Limb (tissue), 2 donors: Measurements from ENCODE around the gene TMSB4X.
"Not testable (repeated sequence)": the region's sequence is repeated elsewhere in the genome, so short reads cannot be mapped to it uniquely, and the experiment has no call there.

Experiments
- DNase-seq, 2 donors: peaks; one replicate each; pipeline ENCODE4 v3.0.0-alpha.2; 2016; ENCODE audit errors: extremely low spot score in 2 of 2

Gene TMSB4X

DNA sequence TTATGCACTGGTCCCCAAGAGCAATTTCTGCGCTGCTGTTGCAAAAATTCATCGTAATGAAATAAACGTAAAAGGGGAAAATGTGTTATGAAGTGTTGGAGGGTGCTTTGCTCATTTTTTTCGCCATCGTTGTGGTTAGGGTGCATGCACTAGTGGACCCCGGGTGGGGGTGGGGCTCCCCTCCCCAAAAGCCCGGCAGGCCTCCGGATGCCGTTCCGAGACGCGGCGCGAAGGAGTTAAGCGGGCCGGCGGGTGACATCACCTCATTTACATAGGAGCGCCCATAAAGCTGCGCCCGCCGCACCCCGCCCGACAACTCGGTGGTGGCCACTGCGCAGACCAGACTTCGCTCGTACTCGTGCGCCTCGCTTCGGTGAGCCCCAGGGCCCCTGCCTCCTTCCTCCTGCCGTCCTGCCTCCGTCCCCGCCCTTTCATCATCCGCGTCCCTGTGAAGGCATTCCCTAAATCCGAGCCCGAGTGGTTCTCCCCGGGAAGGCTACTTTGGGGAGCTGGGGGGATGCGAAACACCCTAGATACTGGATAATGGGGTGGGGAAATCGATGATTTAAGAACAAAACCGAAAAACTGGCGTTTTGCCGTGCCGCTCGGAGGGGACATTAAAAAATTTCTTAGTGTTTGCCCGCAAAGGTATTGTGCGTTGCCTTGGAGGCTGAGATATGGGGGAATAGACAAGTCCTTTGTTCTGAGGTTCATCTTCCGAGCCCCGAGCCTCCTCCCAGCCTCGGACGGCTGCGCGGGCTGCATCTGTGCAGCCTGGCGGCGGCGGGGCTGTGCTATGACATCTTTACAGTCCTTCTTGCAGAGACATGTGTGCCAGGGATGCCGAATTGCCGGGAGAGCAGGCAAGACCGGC, at the start of gene TMSB4X:
TSS of gene TMSB4X (plus strand) at position 315 of the 874 bp plus-strand sequence.
- DNase-seq, result peak; percentile 74 to 89

DNA sequence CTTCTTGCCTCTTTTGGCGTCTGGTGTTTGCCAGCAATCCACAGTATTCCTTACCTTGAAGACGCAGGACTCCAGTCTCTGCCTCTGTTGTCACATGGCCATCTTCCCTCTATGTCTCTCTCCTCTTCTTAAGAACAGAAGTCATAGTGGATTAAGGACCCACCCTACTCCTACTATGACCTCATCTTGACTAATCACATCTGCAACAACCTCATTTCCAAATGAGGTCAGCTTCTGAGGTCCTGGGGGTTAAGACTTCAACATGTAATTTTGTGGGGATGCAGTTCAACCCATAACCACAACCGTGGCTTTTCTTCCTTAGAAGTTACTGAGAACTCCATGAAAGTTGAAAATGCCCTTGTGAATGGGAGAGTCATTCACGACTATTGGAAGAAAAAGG, 45.2 kb upstream of the TMSB4X start:
- no peak for DNase-seq

DNA sequence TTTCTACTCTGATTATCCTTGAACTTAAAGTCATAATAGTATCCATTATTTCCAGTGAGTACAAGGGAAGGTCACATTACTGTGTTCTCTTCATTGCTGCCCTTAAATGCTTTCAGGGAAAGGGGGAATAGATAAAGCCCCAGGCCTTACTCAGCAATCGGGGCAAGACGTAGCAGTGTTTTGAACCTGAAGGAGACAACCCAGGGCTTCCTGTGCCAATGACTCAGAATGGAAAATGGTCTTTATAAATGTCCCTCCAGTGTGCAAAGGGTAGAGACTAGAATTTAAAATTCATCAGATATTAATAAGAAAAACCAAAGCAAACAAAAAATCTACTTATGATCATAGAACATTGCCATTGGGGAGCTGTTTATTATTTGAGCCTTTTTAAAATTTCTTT, 44.8 kb upstream of the TMSB4X start:
- no peak for DNase-seq

DNA sequence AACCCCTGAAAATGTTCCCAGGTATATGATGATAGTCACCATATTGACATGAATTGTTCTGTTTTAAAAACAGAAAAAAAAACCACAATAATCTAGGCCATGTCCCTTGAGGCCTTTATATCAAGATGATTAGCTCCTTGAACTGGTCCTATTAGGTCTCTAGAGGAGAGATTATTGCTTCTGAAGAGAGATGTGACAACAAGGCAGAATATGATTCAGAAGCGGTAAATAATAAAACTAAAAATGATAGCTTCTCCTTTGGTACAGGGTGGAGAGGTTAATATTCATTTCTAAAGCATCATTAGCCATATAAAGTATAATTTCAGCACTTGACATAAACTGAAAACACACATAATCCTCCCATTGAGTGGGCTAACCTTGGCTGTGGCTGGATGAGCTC, 42.7 kb upstream of the TMSB4X start:
- no peak for DNase-seq

DNA sequence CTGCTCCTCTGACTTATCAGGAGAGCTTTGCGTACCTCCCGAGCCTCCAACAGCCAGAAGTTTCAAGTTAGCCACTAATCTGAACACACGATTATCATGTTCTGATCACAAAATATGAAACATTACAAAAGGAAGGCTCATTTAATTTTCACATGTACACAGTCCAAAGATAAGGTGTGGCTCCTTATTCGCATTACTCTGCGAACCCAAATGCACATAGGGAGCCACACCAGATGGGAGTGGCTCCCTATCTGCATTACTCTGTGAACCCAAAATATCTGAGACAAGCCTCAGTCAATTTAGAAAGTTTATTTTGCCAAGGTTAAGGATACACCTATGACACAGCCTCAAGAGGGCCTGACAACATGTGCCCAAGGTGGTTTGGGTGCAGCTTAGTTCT, 40.1 kb upstream of the TMSB4X start:
- no peak for DNase-seq

DNA sequence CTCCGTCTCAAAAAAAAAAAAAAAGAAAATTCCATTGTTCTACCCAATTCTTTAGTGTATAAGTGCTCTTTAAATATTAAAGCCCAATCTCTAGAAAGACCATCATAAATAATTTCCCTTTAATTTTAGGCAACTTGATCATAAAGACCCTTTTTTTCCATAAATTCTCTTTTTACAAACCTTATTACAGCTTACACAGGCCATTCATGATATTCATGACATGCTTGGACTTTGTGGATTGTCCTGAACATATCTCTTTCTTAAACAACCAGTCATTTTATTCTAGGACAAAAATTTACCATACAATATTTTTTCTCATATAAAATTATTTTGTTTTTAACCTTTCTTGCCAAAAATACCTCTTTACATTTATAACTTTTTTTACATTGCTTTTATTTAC, 38.0 kb upstream of the TMSB4X start:
- no peak for DNase-seq

DNA sequence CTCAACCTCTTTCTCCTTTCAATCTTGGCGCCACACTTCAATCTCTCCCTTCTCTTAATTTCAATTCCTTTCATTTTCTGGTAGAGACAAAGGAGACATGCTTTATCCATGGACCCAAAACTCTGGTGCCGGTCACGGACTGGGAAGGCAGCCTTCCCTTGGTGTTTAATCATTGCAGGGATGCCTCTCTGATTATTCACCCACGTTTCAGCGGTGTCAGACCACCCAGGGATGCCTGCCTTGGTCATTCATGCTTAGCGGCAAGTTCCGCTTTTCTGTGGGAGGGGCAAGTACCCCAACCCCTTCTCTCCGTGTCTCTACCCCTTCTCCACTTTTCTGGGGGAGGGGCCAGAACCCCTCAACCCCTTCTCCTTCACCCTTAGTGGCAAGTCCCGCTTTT, 34.4 kb upstream of the TMSB4X start:
- DNase-seq, result not testable (repeated sequence)

DNA sequence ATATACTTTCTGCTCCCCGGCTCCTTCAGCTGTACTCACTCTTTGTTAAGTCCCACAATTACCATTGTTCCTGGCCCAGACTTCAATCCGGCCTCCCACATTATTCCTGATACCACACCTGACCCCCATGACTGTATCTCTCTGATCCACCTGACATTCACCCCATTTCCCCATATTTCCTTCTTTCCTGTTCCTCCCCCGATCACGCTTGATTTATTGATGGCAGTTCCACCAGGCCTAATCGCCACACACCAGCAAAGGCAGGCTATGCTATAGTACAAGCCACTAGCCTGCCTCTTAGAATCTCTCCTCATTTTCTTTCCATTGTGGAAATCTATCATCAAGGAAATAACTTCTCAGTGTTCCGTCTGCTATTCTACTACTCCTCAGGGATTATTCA, 31.3 kb upstream of the TMSB4X start:
- DNase-seq, result not testable (repeated sequence)

DNA sequence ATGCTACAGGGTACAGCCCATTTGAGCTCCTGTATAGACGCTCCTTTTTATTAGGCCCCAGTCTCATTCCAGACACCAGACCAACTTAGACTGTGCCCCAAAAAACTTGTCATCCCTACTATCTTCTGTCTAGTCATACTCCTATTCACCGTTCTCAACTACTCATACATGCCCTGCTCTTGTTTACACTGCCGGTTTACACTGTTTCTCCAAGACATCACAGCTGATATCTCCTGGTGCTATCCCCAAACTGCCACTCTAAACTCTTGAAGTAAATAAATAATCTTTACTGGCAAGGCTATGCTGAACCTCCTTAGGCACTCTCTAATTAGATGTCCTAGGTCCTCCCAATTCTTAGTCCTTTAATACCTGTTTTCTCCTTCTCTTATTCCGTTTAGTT, 30.5 kb upstream of the TMSB4X start:
- not testable (repeated sequence) for DNase-seq

DNA sequence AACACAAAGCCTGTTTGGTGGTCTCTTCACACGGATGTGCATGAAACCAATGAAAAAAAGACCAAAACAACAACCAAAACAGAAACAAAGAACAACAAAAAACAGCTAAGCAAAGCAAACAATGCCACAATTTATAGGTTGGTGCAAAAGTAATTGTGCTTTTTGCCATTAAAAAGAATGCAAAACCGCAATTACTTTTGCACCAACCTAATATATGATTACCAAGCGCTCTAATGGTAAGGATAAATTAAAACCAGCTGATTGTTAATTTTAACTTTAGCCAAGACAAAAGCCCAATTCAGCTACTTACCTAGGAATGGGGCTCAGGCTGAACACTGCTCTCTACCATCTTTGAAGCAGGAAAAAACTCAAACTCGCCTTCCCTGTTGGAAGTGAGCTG, 29.4 kb upstream of the TMSB4X start:
- no peak for DNase-seq

DNA sequence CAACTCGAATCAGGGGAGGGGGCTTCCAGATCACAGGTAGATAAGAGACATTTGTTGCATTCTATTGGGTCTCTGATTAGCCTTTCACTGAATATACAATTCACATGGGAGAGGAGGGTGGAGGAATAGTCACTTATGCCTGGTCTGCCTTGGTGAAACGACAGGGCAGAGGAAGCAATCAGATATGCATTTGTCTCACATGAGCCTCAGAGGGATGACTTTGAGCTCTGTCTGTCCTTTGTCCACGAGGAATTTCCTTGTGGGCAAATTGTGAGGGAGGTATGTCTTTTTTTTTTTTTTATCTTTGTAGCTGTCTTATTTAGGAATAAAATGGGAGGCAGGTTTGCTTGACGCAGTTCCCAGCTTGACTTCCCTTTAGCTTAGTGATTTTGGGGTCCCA, 28.5 kb upstream of the TMSB4X start:
- no peak for DNase-seq

DNA sequence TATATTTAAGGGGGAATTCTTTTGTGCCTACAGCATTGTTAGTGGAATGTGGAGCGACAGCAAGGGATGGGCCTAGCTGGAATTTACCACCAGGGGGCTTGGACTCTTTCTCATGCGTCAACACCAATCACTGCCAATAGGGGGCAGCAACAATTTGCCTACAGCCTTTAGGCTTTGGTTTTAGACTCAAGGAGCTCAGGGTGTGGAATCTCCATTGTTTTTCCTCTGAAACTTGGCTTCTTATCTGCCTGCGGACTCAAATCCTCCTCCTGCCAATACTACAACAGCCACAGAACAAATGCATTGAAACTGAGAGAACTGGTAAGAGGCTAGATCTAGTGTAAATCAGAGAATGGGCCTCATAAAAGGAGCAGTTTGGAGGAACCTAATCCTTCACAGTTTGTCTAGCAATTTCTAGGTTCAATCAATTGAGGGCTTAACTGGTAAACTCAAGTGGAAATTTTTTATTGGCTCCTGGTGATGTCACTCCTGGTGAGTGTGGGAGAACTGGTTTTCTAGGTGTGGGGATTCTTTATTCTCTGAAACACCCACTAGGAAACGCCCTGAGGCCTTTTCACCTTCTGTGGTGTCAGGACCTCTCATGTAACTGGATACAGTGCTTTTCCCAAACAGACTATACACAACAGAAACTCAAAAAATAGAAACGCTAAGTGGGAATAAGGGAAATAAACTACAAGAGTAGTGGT, 27.9 kb upstream of the TMSB4X start:
- peak; percentile 39 to 61 for DNase-seq

DNA sequence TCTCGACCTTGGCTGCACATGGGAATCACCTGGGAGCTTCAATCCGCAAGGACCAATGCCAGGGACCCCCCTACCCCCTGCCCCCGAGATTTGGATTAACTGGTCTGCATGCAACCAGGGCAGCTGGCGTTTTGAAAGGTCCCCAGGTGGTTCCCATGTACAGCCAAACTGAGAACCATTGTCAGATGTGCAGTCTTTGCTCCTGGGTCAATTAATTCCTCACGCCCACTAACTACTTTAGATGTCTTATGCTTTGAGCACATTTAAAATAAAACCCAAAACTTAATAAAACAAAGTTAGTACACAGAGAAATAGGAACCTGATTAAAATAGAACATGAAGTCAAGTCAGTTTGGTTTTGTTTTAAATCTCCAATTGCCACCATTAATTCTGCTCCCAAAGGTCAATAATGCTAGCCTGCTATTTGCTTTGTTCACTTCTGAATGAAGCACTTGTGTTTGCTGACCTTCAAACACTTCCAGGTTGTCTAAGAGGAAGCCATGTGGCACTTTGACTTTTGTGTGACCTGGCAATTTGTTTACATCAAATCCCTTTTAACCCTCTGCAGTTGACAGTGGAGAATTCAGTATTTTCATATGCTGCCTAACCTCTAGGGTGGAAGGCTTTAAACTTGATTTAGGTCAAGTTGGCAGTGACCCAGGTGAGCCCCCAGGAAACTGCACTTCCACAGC, 27.2 kb upstream of the TMSB4X start:
- no peak for DNase-seq

DNA sequence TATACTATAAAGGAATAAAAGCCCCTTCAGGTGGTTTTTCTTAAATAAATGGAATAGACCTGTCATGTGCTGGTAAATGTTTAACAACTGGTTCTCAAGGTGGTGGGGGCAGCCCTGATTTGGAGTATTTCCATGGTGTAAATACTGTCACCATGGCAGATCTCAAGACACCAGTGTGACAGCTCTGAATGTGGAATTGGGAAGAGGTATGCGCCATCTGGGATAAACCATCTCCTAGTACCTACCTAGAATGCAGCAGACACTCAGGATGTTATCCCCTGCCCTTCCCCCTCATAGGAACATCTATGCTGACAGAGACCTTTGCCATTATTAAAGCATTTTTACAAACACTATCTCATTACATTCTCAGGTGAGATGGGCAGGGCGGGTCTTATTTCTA, 26.4 kb upstream of the TMSB4X start:
- no peak for DNase-seq

DNA sequence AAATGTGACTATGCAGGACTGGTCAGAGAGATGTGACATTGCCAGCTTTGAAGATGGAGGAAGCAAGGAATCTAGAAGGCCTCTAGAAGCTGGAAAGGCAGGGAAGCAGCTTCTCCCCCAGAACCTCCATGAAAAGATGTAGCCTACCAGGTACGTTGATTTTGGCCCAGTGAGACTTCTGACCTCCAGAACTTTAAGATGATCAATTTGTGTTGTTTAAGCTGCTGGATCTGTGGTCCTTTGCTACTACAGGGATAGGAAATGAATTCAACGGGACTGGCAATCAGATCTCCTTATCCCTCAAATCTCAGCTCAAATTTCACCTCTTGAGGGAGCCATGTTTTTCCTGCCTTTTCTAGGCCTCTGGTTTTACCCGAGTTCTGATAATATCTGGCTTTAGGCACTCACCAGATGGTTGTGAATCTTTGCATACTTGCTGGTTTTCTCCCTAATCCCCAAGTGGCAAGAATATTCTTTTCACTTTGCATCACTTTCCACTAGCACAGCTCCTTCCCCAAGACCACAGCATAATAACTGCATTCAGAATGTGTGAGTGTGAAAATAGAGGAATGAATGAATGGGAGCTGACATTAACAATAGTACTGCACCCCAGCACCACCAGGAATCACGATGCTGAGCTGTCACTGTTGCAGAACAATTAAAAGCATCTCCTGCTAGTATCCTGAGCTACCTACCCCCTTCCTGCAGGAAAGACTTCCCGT, 25.5 kb upstream of the TMSB4X start:
- DNase-seq, result no peak

DNA sequence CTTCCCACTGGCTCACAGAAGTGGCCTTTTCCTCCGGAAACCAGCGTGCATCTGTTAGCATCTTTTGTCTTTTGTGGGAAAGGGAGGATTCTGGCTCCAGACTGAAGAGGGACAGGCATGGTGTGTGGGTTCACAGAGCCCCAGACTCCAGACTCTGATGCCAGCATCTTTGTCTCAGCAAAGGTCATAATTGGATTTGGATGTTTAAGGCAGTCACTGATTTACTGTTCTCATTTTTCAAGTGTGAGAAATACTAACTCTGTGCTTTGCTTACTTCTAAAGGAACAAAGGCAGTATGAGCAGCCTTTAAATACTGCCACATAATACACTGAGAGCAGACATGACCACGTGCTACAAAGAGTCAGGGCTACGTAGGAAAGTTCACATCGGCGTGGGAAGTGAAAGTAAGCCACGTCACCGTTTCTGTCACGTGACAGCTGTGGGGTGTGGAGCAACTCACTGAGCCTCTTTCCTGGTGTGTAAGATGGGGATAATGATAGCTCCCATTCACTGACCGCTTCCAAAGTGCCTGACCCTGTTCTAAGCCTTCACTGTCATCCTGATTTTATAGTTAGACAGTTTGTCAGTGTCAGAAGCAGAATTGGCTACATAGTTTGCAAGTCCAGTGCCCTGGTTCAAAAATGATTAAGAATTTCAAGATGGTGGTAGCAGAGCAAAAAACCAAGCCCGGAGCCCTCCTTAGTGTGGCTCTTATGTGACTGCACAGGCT, 24.8 kb upstream of the TMSB4X start:
- DNase-seq, result peak; percentile 25 to 40

DNA sequence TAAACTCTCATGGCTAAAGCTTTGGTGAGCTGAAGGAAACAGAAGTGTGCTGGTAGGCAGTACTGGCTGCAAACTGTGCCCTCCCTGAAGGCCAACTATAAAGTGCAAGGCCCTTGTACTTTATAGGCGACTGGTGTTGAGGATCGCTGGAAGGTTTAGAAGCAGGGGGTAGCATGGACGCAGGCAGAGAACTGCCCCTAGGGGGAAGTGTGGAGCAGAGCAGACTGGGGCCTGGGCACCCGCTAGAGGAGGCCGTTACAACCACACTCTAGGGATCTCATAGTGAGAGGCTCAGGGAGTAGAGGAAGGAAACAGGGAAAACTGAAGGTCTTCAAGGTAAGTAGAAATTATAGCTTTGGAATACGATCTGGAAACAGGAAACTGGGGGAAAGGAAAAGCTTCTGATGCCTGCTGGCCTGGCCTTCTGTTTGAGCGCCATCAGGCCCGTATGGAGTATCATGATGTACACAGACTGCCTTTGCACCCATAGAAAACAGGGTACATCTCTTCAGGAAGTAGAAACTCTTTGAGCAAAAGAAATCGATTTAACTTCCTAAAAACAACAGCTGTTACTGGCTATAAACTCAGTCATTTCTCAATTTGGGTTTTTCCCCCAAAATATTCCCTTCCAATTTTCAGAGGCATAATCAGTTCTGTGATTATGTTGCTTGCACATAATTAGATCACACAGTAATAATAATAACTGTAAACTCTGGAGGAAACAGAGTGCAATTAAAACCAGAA, 23.9 kb upstream of the TMSB4X start:
- no peak for DNase-seq

DNA sequence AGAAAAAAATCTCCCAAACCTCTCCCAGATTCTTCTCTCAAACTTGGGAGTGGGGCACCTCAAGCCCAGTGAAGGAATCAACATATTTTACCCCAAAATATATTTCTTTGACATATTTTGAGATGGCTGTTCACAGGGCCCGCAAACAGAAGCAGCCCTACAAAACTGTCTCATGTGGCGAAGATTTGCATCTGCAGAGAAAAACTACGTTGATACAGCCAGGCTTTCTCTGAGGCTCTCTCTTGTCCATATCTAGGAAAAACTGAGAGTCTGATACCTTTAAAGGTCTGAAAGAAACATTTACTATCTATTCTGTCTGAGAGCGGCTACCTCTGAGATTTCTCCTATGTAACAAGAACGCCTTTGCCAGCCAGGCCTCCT, 23.3 kb upstream of the TMSB4X start:
- DNase-seq, result no peak

DNA sequence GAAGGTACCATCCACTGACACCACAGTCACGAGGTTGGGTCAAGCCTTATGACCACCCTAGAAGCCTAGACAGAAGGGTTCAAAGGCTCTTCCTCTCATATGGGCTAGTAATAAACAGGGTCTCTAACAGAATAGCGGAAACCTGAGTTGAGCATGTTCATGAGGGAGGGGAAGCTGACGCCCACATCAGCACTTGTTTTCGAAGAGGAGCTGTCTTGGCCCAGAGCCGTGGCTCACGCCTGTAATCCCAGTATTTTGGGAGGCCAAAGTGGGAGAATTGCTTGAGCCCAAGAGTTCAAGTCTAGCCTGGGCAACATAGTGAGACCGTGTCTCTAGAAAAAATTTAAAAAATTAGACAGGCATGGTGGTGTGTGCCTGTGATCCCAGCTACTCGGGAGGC, 21.5 kb upstream of the TMSB4X start:
- no peak for DNase-seq

DNA sequence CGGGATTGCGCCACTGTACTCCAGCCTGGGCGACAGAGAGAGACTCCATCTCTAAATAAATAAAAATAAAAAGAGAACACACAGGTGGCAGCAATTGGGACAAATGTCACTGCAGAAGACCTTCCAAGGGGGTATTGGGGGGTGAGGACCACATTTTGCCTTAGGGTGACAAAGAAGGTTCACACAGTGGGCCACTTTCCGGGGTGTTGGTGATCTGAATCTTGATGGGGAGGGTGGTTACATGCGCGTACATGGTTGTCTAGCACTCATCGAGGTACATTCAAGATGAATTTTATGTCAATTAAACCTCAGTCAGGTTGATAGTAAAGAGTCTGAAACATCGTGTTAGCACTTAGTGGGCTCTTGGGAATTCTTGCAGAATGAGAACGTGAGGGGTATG, 20.5 kb upstream of the TMSB4X start:
- no peak for DNase-seq
